ENCODE data around the gene PARP11.

Gene PARP11

GRCh38 chr12:3871356-3871755 lies 1.8 kb downstream of the PARP11 start:
- Histone ChIP-seq H2BK120ac (ENCODE audit: insufficient read depth, low read length, poor library complexity) (no peak overlapping the region), H3K4ac (ENCODE audit: low read depth, low read length) (no peak overlapping the region), H3K79me2 (ENCODE audit: control insufficient read depth, insufficient read depth, low read length, poor library complexity) (no peaks in the 10 kb centered on the region), H3K4me1 (ENCODE audit: control insufficient read depth in 1 of 2, insufficient read depth in 2 of 2, low read length in 2 of 2) (peaks cover 3 to 4% of the 10 kb centered on the region in 2 experiments), H2BK12ac (ENCODE audit: low read length) (no peak overlapping the region), H3K36me3 (ENCODE audit: control insufficient read depth in 1 of 2, insufficient read depth in 2 of 2, low read length in 2 of 2) (no peaks in the 10 kb centered on the region), H3K9ac (ENCODE audit: low read length) (no peak overlapping the region), H3K14ac (ENCODE audit: low read length) (no peak overlapping the region), H4K8ac (ENCODE audit: low read depth, low read length) (no peak overlapping the region), H2AFZ (ENCODE audit: insufficient read depth, low read length, poor library complexity) (no peak overlapping the region), H3K4me2 (ENCODE audit: low read length) (peak overlapping the region; percentile 8), H4K91ac (ENCODE audit: low read depth, low read length) (no peak overlapping the region), H3K4me3 (ENCODE audit: low read depth, low read length) (no peak overlapping the region), H3K27me3 (ENCODE audit: insufficient read depth, low read length) (no peaks in the 10 kb centered on the region), H2AK5ac (ENCODE audit: low read length) (no peak overlapping the region), H3K9me3 (ENCODE audit: insufficient read depth, low read depth, low read length) (no peaks in the 10 kb centered on the region), H3K23ac (ENCODE audit: low read length) (no peak overlapping the region), H2BK5ac (ENCODE audit: low read depth, low read length, poor library complexity) (no peak overlapping the region), H3K27ac (ENCODE audit: low read depth, low read length) (no peak overlapping the region), H3K18ac (ENCODE audit: low read length) (no peak overlapping the region), H3K79me1 (ENCODE audit: low read length) (peaks cover 3% of the 10 kb centered on the region), H4K12ac (ENCODE audit: low read depth, low read length) (no peak overlapping the region)
- WGBS (ENCODE audit: extremely low coverage, insufficient coverage, insufficient read length), result no CpG with 5 or more reads among the region's 4 CpGs
- no peak for DNase-seq

- Histone ChIP-seq H3K4me1 (ENCODE audit: control insufficient read depth in 1 of 2, insufficient read depth in 2 of 2, low read length in 2 of 2) (peaks cover 3 to 4% of the 10 kb centered on the region in 2 experiments), H2AK5ac (ENCODE audit: low read length) (no peak overlapping the region), H3K4ac (ENCODE audit: low read depth, low read length) (no peak overlapping the region), H2BK120ac (ENCODE audit: insufficient read depth, low read length, poor library complexity) (no peak overlapping the region), H3K79me1 (ENCODE audit: low read length) (peaks cover 3% of the 10 kb centered on the region), H2AFZ (ENCODE audit: insufficient read depth, low read length, poor library complexity) (no peak overlapping the region), H3K36me3 (ENCODE audit: control insufficient read depth in 1 of 2, insufficient read depth in 2 of 2, low read length in 2 of 2) (no peaks in the 10 kb centered on the region), H3K27ac (ENCODE audit: low read depth, low read length) (no peak overlapping the region), H3K23ac (ENCODE audit: low read length) (no peak overlapping the region), H4K12ac (ENCODE audit: low read depth, low read length) (no peak overlapping the region), H3K79me2 (ENCODE audit: control insufficient read depth, insufficient read depth, low read length, poor library complexity) (no peaks in the 10 kb centered on the region), H3K18ac (ENCODE audit: low read length) (no peak overlapping the region), H3K4me3 (ENCODE audit: low read depth, low read length) (no peak overlapping the region), H3K9me3 (ENCODE audit: insufficient read depth, low read depth, low read length) (no peaks in the 10 kb centered on the region), H4K8ac (ENCODE audit: low read depth, low read length) (no peak overlapping the region), H3K14ac (ENCODE audit: low read length) (no peak overlapping the region), H2BK5ac (ENCODE audit: low read depth, low read length, poor library complexity) (no peak overlapping the region), H3K9ac (ENCODE audit: low read length) (no peak overlapping the region), H3K27me3 (ENCODE audit: insufficient read depth, low read length) (no peaks in the 10 kb centered on the region), H4K91ac (ENCODE audit: low read depth, low read length) (no peak overlapping the region), H2BK12ac (ENCODE audit: low read length) (no peak overlapping the region), H3K4me2 (ENCODE audit: low read length) (no peak overlapping the region)
- peak; percentile 75 to 87 for DNase-seq
- no CpG with 5 or more reads among the region's 6 CpGs for WGBS (ENCODE audit: extremely low coverage, insufficient coverage, insufficient read length)
These were observed 3.3 kb downstream of the PARP11 start for GRCh38 chr12:3869865-3870264.

- no peak overlapping the region for H3K27ac ChIP-seq (ENCODE audit: low read depth, low read length)
- H3K79me1 ChIP-seq (ENCODE audit: low read length), result peaks cover 3% of the 10 kb centered on the region
- no peak overlapping the region for H4K91ac ChIP-seq (ENCODE audit: low read depth, low read length)
- no peak overlapping the region for H2BK120ac ChIP-seq (ENCODE audit: insufficient read depth, low read length, poor library complexity)
- no peak for DNase-seq
- H3K18ac ChIP-seq (ENCODE audit: low read length), result no peak overlapping the region
- no peak overlapping the region for H2BK5ac ChIP-seq (ENCODE audit: low read depth, low read length, poor library complexity)
- H3K4me3 ChIP-seq (ENCODE audit: low read depth, low read length), result no peak overlapping the region
- H4K12ac ChIP-seq (ENCODE audit: low read depth, low read length), result no peak overlapping the region
- no peaks in the 10 kb centered on the region for H3K27me3 ChIP-seq (ENCODE audit: insufficient read depth, low read length)
- no peak overlapping the region for H3K23ac ChIP-seq (ENCODE audit: low read length)
- H4K8ac ChIP-seq (ENCODE audit: low read depth, low read length), result no peak overlapping the region
- peaks cover 3 to 4% of the 10 kb centered on the region in 2 experiments for H3K4me1 ChIP-seq (ENCODE audit: control insufficient read depth in 1 of 2, insufficient read depth in 2 of 2, low read length in 2 of 2)
- no peak overlapping the region for H3K9ac ChIP-seq (ENCODE audit: low read length)
- no peak overlapping the region for H3K14ac ChIP-seq (ENCODE audit: low read length)
- H2AFZ ChIP-seq (ENCODE audit: insufficient read depth, low read length, poor library complexity), result no peak overlapping the region
- no peaks in the 10 kb centered on the region for H3K36me3 ChIP-seq (ENCODE audit: control insufficient read depth in 1 of 2, insufficient read depth in 2 of 2, low read length in 2 of 2)
- no peaks in the 10 kb centered on the region for H3K79me2 ChIP-seq (ENCODE audit: control insufficient read depth, insufficient read depth, low read length, poor library complexity)
- H3K4me2 ChIP-seq (ENCODE audit: low read length), result no peak overlapping the region
- no peak overlapping the region for H2AK5ac ChIP-seq (ENCODE audit: low read length)
- no CpG with 5 or more reads among the region's 1 CpG for WGBS (ENCODE audit: extremely low coverage, insufficient coverage, insufficient read length)
- H3K9me3 ChIP-seq (ENCODE audit: insufficient read depth, low read depth, low read length), result no peaks in the 10 kb centered on the region
- H3K4ac ChIP-seq (ENCODE audit: low read depth, low read length), result no peak overlapping the region
- H2BK12ac ChIP-seq (ENCODE audit: low read length), result no peak overlapping the region
These were observed 3.8 kb downstream of the PARP11 start for GRCh38 chr12:3869433-3869832.

GRCh38 chr12:3863756-3864155 lies 9.4 kb downstream of the PARP11 start:
- Histone ChIP-seq H3K9ac (ENCODE audit: low read length) (no peak overlapping the region), H2BK5ac (ENCODE audit: low read depth, low read length, poor library complexity) (no peak overlapping the region), H3K4ac (ENCODE audit: low read depth, low read length) (no peak overlapping the region), H3K4me2 (ENCODE audit: low read length) (peak overlapping the region; percentile 47), H2AFZ (ENCODE audit: insufficient read depth, low read length, poor library complexity) (no peak overlapping the region), H2BK120ac (ENCODE audit: insufficient read depth, low read length, poor library complexity) (no peak overlapping the region), H3K9me3 (ENCODE audit: insufficient read depth, low read depth, low read length) (no peaks in the 10 kb centered on the region), H3K36me3 (ENCODE audit: control insufficient read depth in 1 of 2, insufficient read depth in 2 of 2, low read length in 2 of 2) (peaks cover 0 to 3% of the 10 kb centered on the region in 2 experiments), H3K27me3 (ENCODE audit: insufficient read depth, low read length) (no peaks in the 10 kb centered on the region), H3K79me1 (ENCODE audit: low read length) (no peaks in the 10 kb centered on the region), H3K4me1 (ENCODE audit: control insufficient read depth in 1 of 2, insufficient read depth in 2 of 2, low read length in 2 of 2) (peaks cover 6 to 7% of the 10 kb centered on the region in 2 experiments), H4K91ac (ENCODE audit: low read depth, low read length) (no peak overlapping the region), H3K4me3 (ENCODE audit: low read depth, low read length) (no peak overlapping the region), H3K79me2 (ENCODE audit: control insufficient read depth, insufficient read depth, low read length, poor library complexity) (no peaks in the 10 kb centered on the region), H2AK5ac (ENCODE audit: low read length) (no peak overlapping the region), H3K14ac (ENCODE audit: low read length) (no peak overlapping the region), H3K27ac (ENCODE audit: low read depth, low read length) (no peak overlapping the region), H4K12ac (ENCODE audit: low read depth, low read length) (no peak overlapping the region), H3K23ac (ENCODE audit: low read length) (no peak overlapping the region), H4K8ac (ENCODE audit: low read depth, low read length) (no peak overlapping the region), H2BK12ac (ENCODE audit: low read length) (no peak overlapping the region), H3K18ac (ENCODE audit: low read length) (no peak overlapping the region)
- WGBS (ENCODE audit: extremely low coverage, insufficient coverage, insufficient read length), result no CpG with 5 or more reads among the region's 6 CpGs
- peak; percentile 89 to 95 for DNase-seq

All from trophoblast cell (in vitro differentiated cells and primary cell).